Neural progenitor cell (in vitro differentiated cells): ENCODE results near the gene TRRAP. TPM values are rescaled to one million over a fixed set of nuclear protein-coding genes. Genes with fewer than 3 reads are reported as not detected.

Experiments
- DNase-seq: peaks from one replicate; pipeline ENCODE4 v3.0.0-alpha.2; 2016; ENCODE audit warnings: low spot score
- H2AFZ ChIP-seq: fragments of 200-600 bp; sonication (generic); replicated peaks from 2 replicates; pipeline ENCODE4 v1.6.1; 2016; ENCODE audit warnings: antibody characterized with exemption
- H3F3A ChIP-seq: fragments of 200-600 bp; sonication (generic); 2 replicates; pipeline ENCODE4 v1.6.1; 2016; ENCODE audit warnings: antibody characterized with exemption, low read depth
- H3K27ac ChIP-seq: fragments of 200-600 bp; sonication (generic); 2 replicates; pipeline ENCODE4 v1.5.1; 2016; ENCODE audit warnings: mild to moderate bottlenecking
- H3K27me3 ChIP-seq: fragments of 200-600 bp; sonication (generic); 2 replicates; pipeline ENCODE4 v1.6.1; 2016; ENCODE audit warnings: mild to moderate bottlenecking, moderate library complexity
- H3K36me3 ChIP-seq: fragments of 200-600 bp; sonication (generic); 2 replicates; pipeline ENCODE4 v1.5.1; 2016
- H3K4me1 ChIP-seq: fragments of 200-600 bp; sonication (generic); 2 replicates; pipeline ENCODE4 v1.6.1; 2016; ENCODE audit warnings: mixed run types
- H3K4me2 ChIP-seq: fragments of 200-600 bp; sonication (generic); 2 replicates; pipeline ENCODE4 v1.6.1; 2016
- H3K4me3 ChIP-seq: fragments of 200-600 bp; sonication (generic); 2 replicates; pipeline ENCODE4 v1.5.1; 2016
- H3K79me2 ChIP-seq: fragments of 200-600 bp; sonication (generic); 2 replicates; pipeline ENCODE4 v1.6.1; 2016; ENCODE audit warnings: low read depth
- H3K9ac ChIP-seq: fragments of 200-600 bp; sonication (generic); 2 replicates; pipeline ENCODE4 v1.6.1; 2016
- H3K9me3 ChIP-seq: fragments of 200-600 bp; sonication (generic); 2 replicates; pipeline ENCODE4 v1.5.1; 2016; ENCODE audit warnings: low read depth
- H4K20me1 ChIP-seq: fragments of 200-600 bp; sonication (generic); 2 replicates; pipeline ENCODE4 v1.6.1; 2016; ENCODE audit warnings: low read depth
- H3K27ac Mint-ChIP-seq: 3 replicates; pipeline ENCODE4 v1.8.0; 2021; ENCODE audit warnings: mixed read lengths
- H3K27me3 Mint-ChIP-seq: 2 replicates; pipeline ENCODE4 v1.8.0; 2022; ENCODE audit warnings: low read depth, mild to moderate bottlenecking, inconsistent platforms, moderate library complexity, mixed read lengths; ENCODE audit not compliant: insufficient read depth
- H3K36me3 Mint-ChIP-seq: 3 replicates; pipeline ENCODE4 v1.8.0; 2021; ENCODE audit warnings: mixed read lengths
- H3K4me1 Mint-ChIP-seq: 3 replicates; pipeline ENCODE4 v1.8.0; 2021; ENCODE audit warnings: mixed read lengths
- H3K4me3 Mint-ChIP-seq: 3 replicates; pipeline ENCODE4 v1.8.0; 2021; ENCODE audit warnings: mild to moderate bottlenecking, moderate library complexity, mixed read lengths
- H3K9me3 Mint-ChIP-seq: 3 replicates; pipeline ENCODE4 v1.8.0; 2020; ENCODE audit warnings: mixed read lengths
- EZH2 ChIP-seq: fragments of 200-600 bp; sonication (generic); IDR thresholded peaks from 2 replicates; pipeline ENCODE4 v1.6.1; 2017; ENCODE audit warnings: antibody characterized with exemption, mild to moderate bottlenecking, moderate library complexity
- EZH2phosphoT487 ChIP-seq: fragments of 200-600 bp; sonication (generic); IDR thresholded peaks from 2 replicates; pipeline ENCODE4 v1.6.1; 2017; ENCODE audit warnings: antibody characterized with exemption
- total RNA-seq: library from RNA; depleted of rRNA; stranded (reverse); fragments of >200 nt; gene quantifications from 2 replicates; pipeline ENCODE4 v1.2.3, GENCODE V29; 2015; ENCODE audit warnings: low replicate concordance
- TF ChIP-seq, protein P1 (sequence below): fragments of 200-600 bp; sonication (generic); IDR thresholded peaks from 2 replicates; pipeline ENCODE4 v1.5.1; 2017; ENCODE audit warnings: antibody characterized with exemption, mild to moderate bottlenecking

The TRRAP gene
- total RNA-seq, 1 donor from 2014 or later: 19.9 TPM

DNA sequence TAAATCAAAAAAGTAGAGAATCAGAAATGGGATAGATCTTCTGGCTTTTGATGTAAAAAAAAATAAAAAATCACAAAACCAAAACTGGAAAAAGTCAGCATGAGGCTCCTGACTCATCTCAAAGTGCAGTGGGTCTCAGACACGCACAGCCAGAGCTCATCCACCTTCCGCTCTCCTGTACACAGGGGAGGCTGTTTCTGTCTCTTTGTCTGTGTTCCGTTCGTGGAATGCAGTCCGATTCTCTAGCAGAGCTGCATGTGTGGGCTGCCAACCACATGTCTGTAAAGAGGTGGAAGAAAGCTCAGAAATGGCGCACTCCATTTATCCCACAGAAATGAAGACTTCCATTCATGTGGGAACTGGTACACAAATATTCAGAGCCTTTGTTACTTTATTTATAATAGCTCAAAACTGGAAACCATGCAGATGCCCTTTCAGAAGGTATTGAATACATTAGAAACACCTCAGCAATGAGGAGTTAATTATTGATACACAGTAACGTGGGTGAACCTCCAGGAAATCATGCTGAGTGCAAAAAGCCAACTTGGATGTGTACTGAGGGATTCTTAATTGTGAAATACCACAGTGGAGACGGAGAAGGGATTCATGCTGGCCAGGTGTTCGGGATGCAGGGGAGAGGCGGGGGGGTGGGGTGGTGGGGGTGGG is 123.3 kb downstream of the TRRAP start:
- Histone ChIP-seq H3K4me1 (no peaks in the 10 kb centered on the region), H3K9ac (no peak overlapping the region), H4K20me1 (no peaks in the 10 kb centered on the region), H3F3A (no peaks in the 10 kb centered on the region), H3K4me3 (no peak overlapping the region), H3K4me2 (no peak overlapping the region), H3K79me2 (no peaks in the 10 kb centered on the region), H3K9me3 (no peaks in the 10 kb centered on the region), H2AFZ (no peak overlapping the region), H3K36me3 (no peaks in the 10 kb centered on the region), H3K27ac (no peak overlapping the region), H3K27me3 (no peaks in the 10 kb centered on the region)
- H3K4me3 Mint-ChIP-seq: no peak overlapping the region
- no peaks in the 10 kb centered on the region for H3K9me3 Mint-ChIP-seq
- TF ChIP-seq EZH2 (no peak), EZH2phosphoT487 (no peak)
- TF ChIP-seq, protein P1, sequence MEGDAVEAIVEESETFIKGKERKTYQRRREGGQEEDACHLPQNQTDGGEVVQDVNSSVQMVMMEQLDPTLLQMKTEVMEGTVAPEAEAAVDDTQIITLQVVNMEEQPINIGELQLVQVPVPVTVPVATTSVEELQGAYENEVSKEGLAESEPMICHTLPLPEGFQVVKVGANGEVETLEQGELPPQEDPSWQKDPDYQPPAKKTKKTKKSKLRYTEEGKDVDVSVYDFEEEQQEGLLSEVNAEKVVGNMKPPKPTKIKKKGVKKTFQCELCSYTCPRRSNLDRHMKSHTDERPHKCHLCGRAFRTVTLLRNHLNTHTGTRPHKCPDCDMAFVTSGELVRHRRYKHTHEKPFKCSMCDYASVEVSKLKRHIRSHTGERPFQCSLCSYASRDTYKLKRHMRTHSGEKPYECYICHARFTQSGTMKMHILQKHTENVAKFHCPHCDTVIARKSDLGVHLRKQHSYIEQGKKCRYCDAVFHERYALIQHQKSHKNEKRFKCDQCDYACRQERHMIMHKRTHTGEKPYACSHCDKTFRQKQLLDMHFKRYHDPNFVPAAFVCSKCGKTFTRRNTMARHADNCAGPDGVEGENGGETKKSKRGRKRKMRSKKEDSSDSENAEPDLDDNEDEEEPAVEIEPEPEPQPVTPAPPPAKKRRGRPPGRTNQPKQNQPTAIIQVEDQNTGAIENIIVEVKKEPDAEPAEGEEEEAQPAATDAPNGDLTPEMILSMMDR: no peak
- H3K27me3 Mint-ChIP-seq: no peaks in the 10 kb centered on the region
- H3K4me1 Mint-ChIP-seq: no peaks in the 10 kb centered on the region
- no peak for DNase-seq
- H3K27ac Mint-ChIP-seq: no peak overlapping the region
- peaks cover 32% of the 10 kb centered on the region for H3K36me3 Mint-ChIP-seq

DNA sequence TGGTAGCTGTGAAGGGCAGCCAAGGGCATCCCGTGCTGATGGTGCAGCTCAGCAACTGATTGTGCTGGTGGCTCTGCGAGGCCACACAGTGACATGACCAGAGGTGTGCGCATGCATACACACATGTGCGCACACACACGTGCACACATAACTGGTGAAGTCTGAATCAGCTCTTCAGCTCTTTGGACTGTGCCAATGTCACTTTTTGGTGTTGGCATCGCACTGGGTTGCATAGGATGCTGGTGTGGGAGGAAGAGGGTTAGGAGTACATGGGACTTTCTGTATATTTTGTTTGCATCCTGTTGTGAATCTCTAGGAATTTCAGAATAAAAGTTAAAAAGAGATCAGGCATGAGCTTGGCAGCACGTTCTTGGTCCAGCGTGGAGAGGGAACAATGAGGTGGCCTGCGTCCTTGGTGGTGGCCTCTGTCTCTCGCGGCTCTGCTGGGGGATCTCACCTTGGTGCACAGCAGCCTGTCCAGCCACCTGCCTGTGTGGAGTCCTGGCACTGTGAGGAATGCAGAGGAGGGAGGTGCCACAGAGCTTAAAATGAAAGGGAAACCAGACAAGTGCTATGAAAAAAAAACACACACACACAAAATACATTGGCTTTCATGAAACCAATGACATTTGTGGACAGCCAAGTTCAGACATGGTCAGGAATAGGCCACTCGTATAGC is 124.0 kb downstream of the TRRAP start:
- Histone ChIP-seq H3K4me2 (no peak overlapping the region), H3K36me3 (no peaks in the 10 kb centered on the region), H2AFZ (no peak overlapping the region), H3K27ac (no peak overlapping the region), H3K79me2 (no peaks in the 10 kb centered on the region), H4K20me1 (no peaks in the 10 kb centered on the region), H3K9ac (no peak overlapping the region), H3K27me3 (no peaks in the 10 kb centered on the region), H3F3A (no peaks in the 10 kb centered on the region), H3K4me1 (no peaks in the 10 kb centered on the region), H3K4me3 (no peak overlapping the region), H3K9me3 (no peaks in the 10 kb centered on the region)
- DNase-seq: no peak
- no peaks in the 10 kb centered on the region for H3K9me3 Mint-ChIP-seq
- peaks cover 35% of the 10 kb centered on the region for H3K36me3 Mint-ChIP-seq
- peaks cover 3% of the 10 kb centered on the region for H3K27me3 Mint-ChIP-seq
- H3K4me1 Mint-ChIP-seq: no peaks in the 10 kb centered on the region
- H3K4me3 Mint-ChIP-seq: no peak overlapping the region
- TF ChIP-seq EZH2phosphoT487 (no peak), EZH2 (no peak)
- TF ChIP-seq, protein P1: no peak
- H3K27ac Mint-ChIP-seq: no peak overlapping the region

DNA sequence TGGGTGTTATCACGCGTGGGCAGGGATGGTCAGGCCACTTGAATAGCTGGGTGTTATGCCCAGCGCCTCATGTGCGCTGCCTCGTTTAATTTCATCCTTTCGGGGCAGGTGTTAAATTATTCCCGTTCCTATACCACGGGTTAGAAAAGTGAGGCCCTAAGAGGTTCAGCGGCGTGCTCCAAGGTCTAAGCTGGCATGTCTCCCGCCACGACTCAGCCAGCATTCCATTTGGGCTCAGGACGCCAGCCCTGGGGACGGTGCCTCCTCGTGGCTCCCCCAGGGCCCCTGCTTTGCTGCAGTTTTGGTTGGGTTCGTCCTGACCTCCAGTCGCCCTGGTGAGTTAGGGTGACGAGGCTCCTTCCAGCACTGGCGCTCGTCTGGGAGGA is 124.5 kb downstream of the TRRAP start:
- H3K36me3 Mint-ChIP-seq: peaks cover 35% of the 10 kb centered on the region
- no peak overlapping the region for H3K27ac Mint-ChIP-seq
- H3K79me2 ChIP-seq: no peaks in the 10 kb centered on the region

More for the DNA sequence above, 124.5 kb downstream of the TRRAP start:
- Histone ChIP-seq H3K36me3 (no peaks in the 10 kb centered on the region), H2AFZ (no peak overlapping the region), H3K9ac (no peak overlapping the region), H3F3A (no peaks in the 10 kb centered on the region), H3K4me3 (no peak overlapping the region), H3K27ac (no peak overlapping the region), H3K4me2 (no peak overlapping the region), H4K20me1 (no peaks in the 10 kb centered on the region), H3K4me1 (no peaks in the 10 kb centered on the region), H3K27me3 (no peaks in the 10 kb centered on the region), H3K9me3 (no peaks in the 10 kb centered on the region)
- no peak for DNase-seq
- Mint-ChIP-seq H3K9me3 (no peaks in the 10 kb centered on the region), H3K27me3 (peaks cover 3% of the 10 kb centered on the region), H3K4me3 (no peak overlapping the region), H3K4me1 (no peaks in the 10 kb centered on the region)
- TF ChIP-seq, protein P1: no peak
- TF ChIP-seq EZH2: no peak
- TF ChIP-seq EZH2phosphoT487: no peak
